ENCODE results near the gene PLLP.

The PLLP gene

GRCh38 chr16:57306676-57307341 is 22.3 kb upstream of the PLLP start:
- Histone ChIP-seq H4K20me1 (ENCODE audit: insufficient read depth, low read length, poor library complexity, severe bottlenecking) (no peaks in the 10 kb centered on the region), H3K4me1 (ENCODE audit: insufficient read depth, low read length, poor library complexity, severe bottlenecking) (no peaks in the 10 kb centered on the region), H3K27me3 (ENCODE audit: insufficient read depth, low read length, poor library complexity, severe bottlenecking) (no peaks in the 10 kb centered on the region), H3K9me2 (replicated peaks; ENCODE audit: low read depth, low read length) (no peaks in the 10 kb centered on the region), H3F3A (ENCODE audit: low read depth) (no peaks in the 10 kb centered on the region), H2AFZ (ENCODE audit: low read length) (no peak overlapping the region), H3K9ac (ENCODE audit: low read depth, low read length, poor library complexity, severe bottlenecking) (no peak overlapping the region), H3K79me2 (ENCODE audit: insufficient read depth, low read length) (no peaks in the 10 kb centered on the region), H3K9me3 (ENCODE audit: insufficient read depth, low read depth, low read length) (no peaks in the 10 kb centered on the region), H3K4me3 (ENCODE audit: low read length, poor library complexity, severe bottlenecking) (no peak overlapping the region), H3K4me2 (ENCODE audit: low read depth, low read length, poor library complexity, severe bottlenecking) (no peak overlapping the region), H3K36me3 (ENCODE audit: insufficient read depth, low read length) (no peaks in the 10 kb centered on the region)
- TF ChIP-seq CTCF (conservative IDR thresholded peaks at IDR 0.05; ENCODE audit: low read length), result no peak
- no peak for TF ChIP-seq EZH2phosphoT487 (IDR thresholded peaks at IDR 0.05; ENCODE audit: borderline replicate concordance)

- TF ChIP-seq EZH2phosphoT487 (IDR thresholded peaks at IDR 0.05; ENCODE audit: borderline replicate concordance) (no peak), CTCF (conservative IDR thresholded peaks at IDR 0.05; ENCODE audit: low read length) (no peak)
- H3K4me3 ChIP-seq (ENCODE audit: low read length, poor library complexity, severe bottlenecking), result no peak overlapping the region
- no peaks in the 10 kb centered on the region for H3K36me3 ChIP-seq (ENCODE audit: insufficient read depth, low read length)
- no peaks in the 10 kb centered on the region for H3K9me3 ChIP-seq (ENCODE audit: insufficient read depth, low read depth, low read length)
- H3K4me1 ChIP-seq (ENCODE audit: insufficient read depth, low read length, poor library complexity, severe bottlenecking), result peaks cover 4% of the 10 kb centered on the region
- no peaks in the 10 kb centered on the region for H3K27me3 ChIP-seq (ENCODE audit: insufficient read depth, low read length, poor library complexity, severe bottlenecking)
- H3K79me2 ChIP-seq (ENCODE audit: insufficient read depth, low read length), result no peaks in the 10 kb centered on the region
- no peaks in the 10 kb centered on the region for H3K9me2 ChIP-seq (replicated peaks; ENCODE audit: low read depth, low read length)
- H2AFZ ChIP-seq (ENCODE audit: low read length), result no peak overlapping the region
- H4K20me1 ChIP-seq (ENCODE audit: insufficient read depth, low read length, poor library complexity, severe bottlenecking), result no peaks in the 10 kb centered on the region
- no peak overlapping the region for H3K9ac ChIP-seq (ENCODE audit: low read depth, low read length, poor library complexity, severe bottlenecking)
- H3K4me2 ChIP-seq (ENCODE audit: low read depth, low read length, poor library complexity, severe bottlenecking), result no peak overlapping the region
- H3F3A ChIP-seq (ENCODE audit: low read depth), result no peaks in the 10 kb centered on the region
Observed at GRCh38 chr16:57305159-57305811, 20.8 kb upstream of the PLLP start.

- H3K79me2 ChIP-seq (ENCODE audit: insufficient read depth, low read length), result no peaks in the 10 kb centered on the region
- no peak overlapping the region for H3K4me2 ChIP-seq (ENCODE audit: low read depth, low read length, poor library complexity, severe bottlenecking)
- H3K4me3 ChIP-seq (ENCODE audit: low read length, poor library complexity, severe bottlenecking), result no peak overlapping the region
- H3K27me3 ChIP-seq (ENCODE audit: insufficient read depth, low read length, poor library complexity, severe bottlenecking), result no peaks in the 10 kb centered on the region
- H3K9ac ChIP-seq (ENCODE audit: low read depth, low read length, poor library complexity, severe bottlenecking), result no peak overlapping the region
- no peaks in the 10 kb centered on the region for H3K9me3 ChIP-seq (ENCODE audit: insufficient read depth, low read depth, low read length)
- TF ChIP-seq CTCF (conservative IDR thresholded peaks at IDR 0.05; ENCODE audit: low read length) (no peak), EZH2phosphoT487 (IDR thresholded peaks at IDR 0.05; ENCODE audit: borderline replicate concordance) (no peak)
- H3K4me1 ChIP-seq (ENCODE audit: insufficient read depth, low read length, poor library complexity, severe bottlenecking), result peaks cover 4% of the 10 kb centered on the region
- H2AFZ ChIP-seq (ENCODE audit: low read length), result no peak overlapping the region
- peaks cover 6% of the 10 kb centered on the region for H3F3A ChIP-seq (ENCODE audit: low read depth)
- H3K9me2 ChIP-seq (replicated peaks; ENCODE audit: low read depth, low read length), result no peaks in the 10 kb centered on the region
- no peaks in the 10 kb centered on the region for H3K36me3 ChIP-seq (ENCODE audit: insufficient read depth, low read length)
- H4K20me1 ChIP-seq (ENCODE audit: insufficient read depth, low read length, poor library complexity, severe bottlenecking), result no peaks in the 10 kb centered on the region
Observed at GRCh38 chr16:57304169-57305061, 19.9 kb upstream of the PLLP start.
